Suprapubic skin (tissue), 3 donors: ENCODE measurements around the gene CALB2.

Experiments
- EP300 ChIP-seq: sonication (generic); formaldehyde crosslinking; IDR thresholded peaks from one replicate; pipeline ENCODE4 v1.6.1; 2017; ENCODE audit warnings: antibody characterized with exemption
- POLR2A ChIP-seq, 2 donors: fragments of 450-650 bp; IDR thresholded peaks; one replicate each; pipeline ENCODE4 v1.6.1; 2017; ENCODE audit warnings: antibody characterized with exemption in 2 of 2, mild to moderate bottlenecking in 2 of 2, moderate library complexity in 2 of 2
- TF ChIP-seq, protein P1 (sequence below), 2 donors: fragments of 200-600 bp in 1 of 2; fragments of 450-650 bp in 1 of 2; sonication (generic) in 1 of 2; IDR thresholded peaks; one replicate each; pipeline ENCODE4 v1.5.1; 2016 to 2019; ENCODE audit warnings: antibody characterized with exemption in 2 of 2, mild to moderate bottlenecking in 1 of 2, moderate library complexity in 1 of 2

DNA sequence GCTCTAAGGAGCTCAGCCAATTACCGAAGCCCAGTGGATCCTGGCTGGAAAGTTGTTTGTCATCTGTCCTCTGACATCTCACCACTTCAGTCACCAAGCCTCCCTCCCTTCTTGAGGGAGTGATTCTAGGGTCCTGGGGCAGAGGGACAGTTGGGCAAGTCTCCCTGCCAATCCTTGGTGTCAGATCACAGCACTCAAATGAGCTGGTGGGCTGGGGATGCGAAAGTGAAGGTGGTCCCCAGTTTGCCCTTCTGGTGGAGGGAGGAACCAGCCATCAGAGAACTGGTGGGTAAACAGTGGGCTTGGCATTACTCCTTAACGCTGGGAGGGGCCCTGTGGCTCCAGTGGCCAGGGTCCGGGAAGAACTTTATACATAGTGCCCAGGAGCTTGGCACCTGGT, 4.4 kb upstream of the CALB2 start:
- TF ChIP-seq, protein P1, sequence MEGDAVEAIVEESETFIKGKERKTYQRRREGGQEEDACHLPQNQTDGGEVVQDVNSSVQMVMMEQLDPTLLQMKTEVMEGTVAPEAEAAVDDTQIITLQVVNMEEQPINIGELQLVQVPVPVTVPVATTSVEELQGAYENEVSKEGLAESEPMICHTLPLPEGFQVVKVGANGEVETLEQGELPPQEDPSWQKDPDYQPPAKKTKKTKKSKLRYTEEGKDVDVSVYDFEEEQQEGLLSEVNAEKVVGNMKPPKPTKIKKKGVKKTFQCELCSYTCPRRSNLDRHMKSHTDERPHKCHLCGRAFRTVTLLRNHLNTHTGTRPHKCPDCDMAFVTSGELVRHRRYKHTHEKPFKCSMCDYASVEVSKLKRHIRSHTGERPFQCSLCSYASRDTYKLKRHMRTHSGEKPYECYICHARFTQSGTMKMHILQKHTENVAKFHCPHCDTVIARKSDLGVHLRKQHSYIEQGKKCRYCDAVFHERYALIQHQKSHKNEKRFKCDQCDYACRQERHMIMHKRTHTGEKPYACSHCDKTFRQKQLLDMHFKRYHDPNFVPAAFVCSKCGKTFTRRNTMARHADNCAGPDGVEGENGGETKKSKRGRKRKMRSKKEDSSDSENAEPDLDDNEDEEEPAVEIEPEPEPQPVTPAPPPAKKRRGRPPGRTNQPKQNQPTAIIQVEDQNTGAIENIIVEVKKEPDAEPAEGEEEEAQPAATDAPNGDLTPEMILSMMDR (IDR thresholded peaks at IDR 0.05): no peak
- TF ChIP-seq EP300 (no peak), POLR2A (IDR thresholded peaks at IDR 0.05) (no peak)
